Naive B cell (primary cell): ENCODE data around the gene SMIM38. TPM values are rescaled to one million over a fixed set of nuclear protein-coding genes. Genes with fewer than 3 reads are reported as not detected.

Experiments
- ATAC-seq, 2 donors: fragments of 150-1000 bp; cut with Tn5 transposase; 2 replicates each; pipeline ENCODE4 v1.10.0; 2021; ENCODE audit warnings: low read depth in 2 of 2, mild to moderate bottlenecking in 2 of 2, moderate library complexity in 2 of 2
- DNase-seq: peaks from one replicate; pipeline ENCODE4 v3.0.0; 2022
- H3K27ac Mint-ChIP-seq, 6 donors: one replicate each; pipeline ENCODE4 v1.8.0; 2020 to 2022; ENCODE audit warnings: mild to moderate bottlenecking in 6 of 6, mixed read lengths in 6 of 6, moderate library complexity in 5 of 6, inconsistent platforms in 2 of 6
- H3K27me3 Mint-ChIP-seq, 3 donors: one replicate each; pipeline ENCODE4 v1.8.0; 2021 to 2022; ENCODE audit warnings: mixed read lengths in 3 of 3, mild to moderate bottlenecking in 1 of 3
- H3K36me3 Mint-ChIP-seq, 2 donors: one replicate each; pipeline ENCODE4 v1.8.0; 2020 to 2022; ENCODE audit warnings: mixed read lengths in 2 of 2, inconsistent platforms in 1 of 2, mild to moderate bottlenecking in 1 of 2
- H3K4me1 Mint-ChIP-seq, 3 donors: one replicate each; pipeline ENCODE4 v1.8.0; 2020 to 2022; ENCODE audit warnings: mixed read lengths in 3 of 3, inconsistent platforms in 1 of 3, mild to moderate bottlenecking in 1 of 3, moderate library complexity in 1 of 3
- H3K4me3 Mint-ChIP-seq, 8 donors: one replicate each; pipeline ENCODE4 v1.8.0; 2020 to 2022; ENCODE audit warnings: mild to moderate bottlenecking in 8 of 8, mixed read lengths in 8 of 8, moderate library complexity in 8 of 8, inconsistent platforms in 2 of 8
- H3K9me3 Mint-ChIP-seq, 7 donors: one replicate each; pipeline ENCODE4 v1.8.0; 2020 to 2022; ENCODE audit warnings: mixed read lengths in 7 of 7, mild to moderate bottlenecking in 5 of 7, inconsistent platforms in 2 of 7, moderate library complexity in 1 of 7
- polyA plus RNA-seq, 6 donors: library from polyadenylated mRNA; unstranded; fragments of 300-500 nt; fragmentation: Illumina TruSeq; gene quantifications; one replicate each; pipeline ENCODE4 v1.2.3, GENCODE V29; 2021; ENCODE audit warnings: low read depth in 6 of 6

Gene SMIM38
- not detected for polyA plus RNA-seq

GRCh38 chr11:69155302-69156234 is at the start of gene SMIM38:
TSS of gene SMIM38 (plus strand) at chr11:69155935. CDS start at chr11:69157847, 1,912 bp downstream.
- peak within 1 kb of the TSS in 1 of 8 donors; percentile 25 for H3K4me3 Mint-ChIP-seq
- ATAC-seq (peak in 1 of 2 donors; percentile 25), DNase-seq (no peak)
- no peak within 1 kb of the TSS for H3K27ac Mint-ChIP-seq
- H3K36me3 Mint-ChIP-seq, result peaks cover 0 to 6% of the 10 kb centered on the region in 2 donors
- peaks cover 0 to 3% (median 0%) of the 10 kb centered on the region in 3 donors for H3K4me1 Mint-ChIP-seq
- peaks cover 0 to 3% (median 0%) of the 10 kb centered on the region in 7 donors for H3K9me3 Mint-ChIP-seq
- H3K27me3 Mint-ChIP-seq, result peaks cover 0 to 13% (median 0%) of the 10 kb centered on the region in 3 donors

GRCh38 chr11:69106031-69106811 is 49.5 kb upstream of the SMIM38 start:
- no peak overlapping the region for H3K27ac Mint-ChIP-seq
- H3K27me3 Mint-ChIP-seq, result peaks cover 0 to 25% (median 9%) of the 10 kb centered on the region in 3 donors
- DNase-seq, result no peak
- no peak overlapping the region for H3K4me3 Mint-ChIP-seq
- no peak for ATAC-seq
- peaks cover 0 to 11% (median 3%) of the 10 kb centered on the region in 7 donors for H3K9me3 Mint-ChIP-seq
- H3K4me1 Mint-ChIP-seq, result peaks cover 0 to 5% (median 4%) of the 10 kb centered on the region in 3 donors
- peaks cover 0 to 9% of the 10 kb centered on the region in 2 donors for H3K36me3 Mint-ChIP-seq

- Mint-ChIP-seq H3K27me3 (peaks cover 0 to 20% (median 9%) of the 10 kb centered on the region in 3 donors), H3K27ac (no peak overlapping the region), H3K9me3 (peaks cover 0 to 11% (median 5%) of the 10 kb centered on the region in 7 donors), H3K36me3 (peaks cover 0 to 9% of the 10 kb centered on the region in 2 donors), H3K4me3 (no peak overlapping the region), H3K4me1 (peaks cover 0 to 5% (median 0%) of the 10 kb centered on the region in 3 donors)
- DNase-seq (no peak), ATAC-seq (no peak)
These were observed 48.3 kb upstream of the SMIM38 start for GRCh38 chr11:69107413-69107812.

- no peak for ATAC-seq
- no peak for DNase-seq
- peaks cover 0 to 11% (median 5%) of the 10 kb centered on the region in 7 donors for H3K9me3 Mint-ChIP-seq
- peaks cover 0 to 9% of the 10 kb centered on the region in 2 donors for H3K36me3 Mint-ChIP-seq
- peaks cover 0 to 5% (median 0%) of the 10 kb centered on the region in 3 donors for H3K4me1 Mint-ChIP-seq
- peak overlapping the region in 1 of 6 donors; percentile 94 for H3K27ac Mint-ChIP-seq
- H3K27me3 Mint-ChIP-seq, result peaks cover 0 to 15% (median 9%) of the 10 kb centered on the region in 3 donors
- no peak overlapping the region for H3K4me3 Mint-ChIP-seq
These were observed 47.7 kb upstream of the SMIM38 start for GRCh38 chr11:69108030-69108429.

GRCh38 chr11:69108559-69108958 is 47.2 kb upstream of the SMIM38 start:
- H3K4me3 Mint-ChIP-seq, result no peak overlapping the region

GRCh38 chr11:69109101-69109500 is 46.6 kb upstream of the SMIM38 start:
- peaks cover 0 to 15% (median 9%) of the 10 kb centered on the region in 3 donors for H3K27me3 Mint-ChIP-seq
- DNase-seq (no peak), ATAC-seq (no peak)
- H3K27ac Mint-ChIP-seq, result peak overlapping the region in 1 of 6 donors; percentile 54
- H3K9me3 Mint-ChIP-seq, result peaks cover 0 to 11% (median 5%) of the 10 kb centered on the region in 7 donors
- no peak overlapping the region for H3K4me3 Mint-ChIP-seq
- H3K36me3 Mint-ChIP-seq, result peaks cover 0 to 9% of the 10 kb centered on the region in 2 donors
- peaks cover 0 to 5% (median 0%) of the 10 kb centered on the region in 3 donors for H3K4me1 Mint-ChIP-seq

More at GRCh38 chr11:69108559-69108958, 47.2 kb upstream of the SMIM38 start:
- Mint-ChIP-seq H3K27ac (no peak overlapping the region), H3K9me3 (peaks cover 0 to 11% (median 5%) of the 10 kb centered on the region in 7 donors), H3K4me1 (peaks cover 0 to 5% (median 0%) of the 10 kb centered on the region in 3 donors), H3K27me3 (peaks cover 0 to 12% (median 9%) of the 10 kb centered on the region in 3 donors), H3K36me3 (peaks cover 0 to 9% of the 10 kb centered on the region in 2 donors)
- no peak for ATAC-seq
- DNase-seq, result no peak

GRCh38 chr11:69110451-69110850 is 45.3 kb upstream of the SMIM38 start:
- H3K27ac Mint-ChIP-seq, result peak overlapping the region in 1 of 6 donors; percentile 32
- peaks cover 0 to 11% (median 5%) of the 10 kb centered on the region in 7 donors for H3K9me3 Mint-ChIP-seq
- no peak for DNase-seq
- H3K4me1 Mint-ChIP-seq, result peaks cover 0 to 5% (median 0%) of the 10 kb centered on the region in 3 donors
- no peak overlapping the region for H3K4me3 Mint-ChIP-seq
- H3K27me3 Mint-ChIP-seq, result peaks cover 0 to 17% (median 9%) of the 10 kb centered on the region in 3 donors
- ATAC-seq, result no peak
- H3K36me3 Mint-ChIP-seq, result peaks cover 0 to 9% of the 10 kb centered on the region in 2 donors

GRCh38 chr11:69111624-69112542 is 43.9 kb upstream of the SMIM38 start:
- H3K27me3 Mint-ChIP-seq, result peaks cover 0 to 13% (median 9%) of the 10 kb centered on the region in 3 donors
- H3K4me3 Mint-ChIP-seq, result no peak overlapping the region
- DNase-seq (no peak), ATAC-seq (no peak)
- H3K27ac Mint-ChIP-seq, result peak overlapping the region in 1 of 6 donors; percentile 20
- H3K9me3 Mint-ChIP-seq, result peaks cover 0 to 11% (median 5%) of the 10 kb centered on the region in 7 donors
- peaks cover 0 to 5% (median 0%) of the 10 kb centered on the region in 3 donors for H3K4me1 Mint-ChIP-seq
- H3K36me3 Mint-ChIP-seq, result peaks cover 0 to 9% of the 10 kb centered on the region in 2 donors

GRCh38 chr11:69113226-69113625 is 42.5 kb upstream of the SMIM38 start:
- no peak overlapping the region for H3K4me3 Mint-ChIP-seq
- ATAC-seq (no peak), DNase-seq (no peak)
- H3K9me3 Mint-ChIP-seq, result peaks cover 0 to 6% (median 5%) of the 10 kb centered on the region in 7 donors
- peaks cover 0 to 5% of the 10 kb centered on the region in 2 donors for H3K36me3 Mint-ChIP-seq
- H3K27me3 Mint-ChIP-seq, result peaks cover 0 to 6% (median 2%) of the 10 kb centered on the region in 3 donors
- H3K27ac Mint-ChIP-seq, result no peak overlapping the region
- peaks cover 0 to 5% (median 0%) of the 10 kb centered on the region in 3 donors for H3K4me1 Mint-ChIP-seq

GRCh38 chr11:69113646-69114340 is 41.9 kb upstream of the SMIM38 start:
- no peak overlapping the region for H3K27ac Mint-ChIP-seq
- no peak for ATAC-seq
- H3K9me3 Mint-ChIP-seq, result peaks cover 0 to 6% (median 5%) of the 10 kb centered on the region in 7 donors
- no peaks in the 10 kb centered on the region for H3K36me3 Mint-ChIP-seq
- DNase-seq, result no peak
- H3K4me1 Mint-ChIP-seq, result peaks cover 0 to 5% (median 0%) of the 10 kb centered on the region in 3 donors
- H3K4me3 Mint-ChIP-seq, result peak overlapping the region in 1 of 8 donors; percentile 16
- peaks cover 0 to 5% (median 0%) of the 10 kb centered on the region in 3 donors for H3K27me3 Mint-ChIP-seq

- Mint-ChIP-seq H3K36me3 (no peaks in the 10 kb centered on the region), H3K27me3 (peaks cover 0 to 5% (median 0%) of the 10 kb centered on the region in 3 donors), H3K9me3 (peaks cover 0 to 6% (median 2%) of the 10 kb centered on the region in 7 donors), H3K4me1 (peaks cover 0 to 5% (median 0%) of the 10 kb centered on the region in 3 donors), H3K27ac (no peak overlapping the region), H3K4me3 (no peak overlapping the region)
- ATAC-seq (no peak), DNase-seq (no peak)
These were observed 41.4 kb upstream of the SMIM38 start for GRCh38 chr11:69114362-69114761.
